HepG2 (cell line): ENCODE data around the gene CD81. TPM values are rescaled to one million over a fixed set of nuclear protein-coding genes. Genes with fewer than 3 reads are reported as not detected.
A peak's percentile ranks its signal among the peaks of the same experiment; 100 is the strongest.

Experiments
- PCBP1 ChIP-seq: fragments of 200-400 bp; formaldehyde crosslinking; IDR thresholded peaks from 2 replicates; pipeline ENCODE4 v1.6.1; 2017; ENCODE audit warnings: mild to moderate bottlenecking, low read depth, low read length, borderline replicate concordance
- POGZ ChIP-seq: sonication (generic); formaldehyde crosslinking; IDR thresholded peaks from 2 replicates; pipeline ENCODE4 v1.4.0; 2020; ENCODE audit warnings: mild to moderate bottlenecking, missing genetic modification reagents
- PRPF4 ChIP-seq: fragments of 200-400 bp; formaldehyde crosslinking; IDR thresholded peaks from 2 replicates; pipeline ENCODE4 v1.6.1; 2016; ENCODE audit warnings: low read length, low read depth; ENCODE audit not compliant: poor library complexity, severe bottlenecking
- SRF ChIP-seq: IDR thresholded peaks from 2 replicates; pipeline ENCODE4 v1.6.1; 2011; ENCODE audit warnings: mild to moderate bottlenecking, low read depth, low read length, moderate library complexity
- SSRP1 ChIP-seq: IDR thresholded peaks from 2 replicates; pipeline ENCODE4 v1.6.1; 2016; ENCODE audit warnings: control low read depth
- YY1 ChIP-seq: IDR thresholded peaks from 2 replicates; pipeline ENCODE4 v1.6.1; 2011; ENCODE audit warnings: low read length, low read depth, moderate library complexity, mild to moderate bottlenecking; ENCODE audit not compliant: insufficient read depth, insufficient replicate concordance
- ZNF572 ChIP-seq: sonication (generic); formaldehyde crosslinking; IDR thresholded peaks from 2 replicates; pipeline ENCODE4 v1.5.1; 2020; ENCODE audit warnings: mild to moderate bottlenecking, missing genetic modification reagents
- ZNF607 ChIP-seq: sonication (generic); formaldehyde crosslinking; IDR thresholded peaks from 2 replicates; pipeline ENCODE4 v1.5.1; 2020; ENCODE audit warnings: missing genetic modification reagents, mild to moderate bottlenecking, borderline replicate concordance
- ZNF7 ChIP-seq: IDR thresholded peaks from 2 replicates; pipeline ENCODE4 v1.6.1; 2016; ENCODE audit warnings: missing biosample characterization, missing genetic modification reagents
- ZSCAN20 ChIP-seq: sonication (generic); formaldehyde crosslinking; IDR thresholded peaks from 2 replicates; pipeline ENCODE4 v1.4.0; 2020; ENCODE audit warnings: missing genetic modification reagents, mild to moderate bottlenecking, borderline replicate concordance
- polyA plus RNA-seq, 8 experiments: library from polyadenylated mRNA; depleted of rRNA in 3 of 8; stranded (reverse) in 7 of 8; unstranded in 1 of 8; fragments of >200 nt; fragmentation: Illumina TruSeq in 4 of 8; extraction: Trizol in 4 of 8; gene quantifications; 2 replicates each; pipeline versions ENCODE4 v1.2.1 to v1.2.3, GENCODE V29; 2011 to 2016; ENCODE audit warnings: low read depth in 4 of 8, missing spikeins in 1 of 8, mixed read lengths in 1 of 8; ENCODE audit not compliant: insufficient read depth in 1 of 8
- total RNA-seq, 5 experiments: library from RNA; depleted of rRNA; stranded (reverse); fragments of >200 nt; fragmentation: Illumina TruSeq; extraction: Trizol; gene quantifications; 2 replicates each; pipeline ENCODE4 v1.2.3, GENCODE V29; 2016; ENCODE audit warnings: low read depth in 1 of 5
- TF ChIP-seq, protein P1 (sequence below): sonication (generic); formaldehyde crosslinking; conservative IDR thresholded peaks from 2 replicates; pipeline ENCODE4 v1.8.0; 2022; ENCODE audit warnings: low read depth, missing genetic modification reagents
- TF ChIP-seq, protein P2 (sequence below): sonication (generic); formaldehyde crosslinking; IDR thresholded peaks from 2 replicates; pipeline ENCODE4 v1.4.0; 2020; ENCODE audit warnings: missing genetic modification reagents
- TF ChIP-seq, protein P3 (sequence below): sonication (generic); formaldehyde crosslinking; IDR thresholded peaks from 2 replicates; pipeline ENCODE4 v1.5.0; 2020; ENCODE audit warnings: missing genetic modification reagents
- TF ChIP-seq, protein P4 (sequence below): IDR thresholded peaks from 2 replicates; pipeline ENCODE4 v1.6.1; 2018; ENCODE audit warnings: missing genetic modification reagents
- TF ChIP-seq, protein P5 (sequence below): sonication (generic); formaldehyde crosslinking; IDR thresholded peaks from 2 replicates; pipeline ENCODE4 v1.4.0; 2020; ENCODE audit warnings: missing genetic modification reagents
- TF ChIP-seq, protein P6 (sequence below): sonication (generic); formaldehyde crosslinking; IDR thresholded peaks from 2 replicates; pipeline ENCODE4 v1.9.0; 2021; ENCODE audit warnings: missing genetic modification reagents, mild to moderate bottlenecking, borderline replicate concordance
- TF ChIP-seq, protein P7 (sequence below): IDR thresholded peaks from 2 replicates; pipeline ENCODE4 v1.6.1; 2016; ENCODE audit warnings: missing compliant biosample characterization, missing genetic modification reagents, borderline replicate concordance
- TF ChIP-seq, protein P8 (sequence below): sonication (generic); formaldehyde crosslinking; IDR thresholded peaks from 2 replicates; pipeline ENCODE4 v1.5.1; 2020; ENCODE audit warnings: mild to moderate bottlenecking, missing genetic modification reagents, borderline replicate concordance

CD81 gene
- total and polyA plus RNA-seq, 2 of the 13 experiments (the other 11 are each of a cell fraction or from before 2014, with no cell fraction given), result not detected

DNA sequence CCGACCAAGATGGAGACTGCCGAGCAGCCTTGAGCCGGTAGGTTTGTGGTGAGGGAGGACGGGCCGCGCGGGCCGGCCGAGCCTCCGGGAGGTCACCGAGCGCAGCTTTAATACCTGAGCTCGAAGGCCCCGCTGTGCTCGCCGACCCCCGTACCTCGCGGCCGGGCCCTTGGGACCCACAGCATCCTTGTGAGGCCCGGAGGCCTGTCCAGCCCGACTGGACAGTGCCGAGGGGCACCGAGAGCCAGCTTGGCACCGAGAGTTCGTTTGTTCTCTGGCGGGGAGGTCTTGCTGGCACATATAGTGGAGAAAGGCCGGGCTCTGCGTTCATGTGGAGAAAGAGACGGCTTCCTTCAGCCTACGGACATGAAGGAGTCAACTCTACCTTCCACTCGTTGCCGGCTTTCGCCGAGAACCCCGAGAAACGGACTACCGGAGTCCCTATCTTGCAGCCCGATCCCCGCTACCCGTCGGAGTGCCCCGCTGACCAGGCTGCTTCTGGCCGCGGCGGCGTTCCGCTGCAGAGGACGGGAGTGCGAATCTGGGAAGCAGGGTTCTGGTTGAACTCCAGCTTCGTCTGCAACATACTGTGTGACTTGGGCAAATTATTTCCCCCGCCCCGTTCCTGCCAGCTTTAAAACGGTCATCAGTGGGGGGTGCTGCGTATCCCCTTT is 23.8 kb downstream of the CD81 start (continued):
- no peak for TF ChIP-seq POGZ
- TF ChIP-seq SSRP1, result no peak
- TF ChIP-seq, protein P1, sequence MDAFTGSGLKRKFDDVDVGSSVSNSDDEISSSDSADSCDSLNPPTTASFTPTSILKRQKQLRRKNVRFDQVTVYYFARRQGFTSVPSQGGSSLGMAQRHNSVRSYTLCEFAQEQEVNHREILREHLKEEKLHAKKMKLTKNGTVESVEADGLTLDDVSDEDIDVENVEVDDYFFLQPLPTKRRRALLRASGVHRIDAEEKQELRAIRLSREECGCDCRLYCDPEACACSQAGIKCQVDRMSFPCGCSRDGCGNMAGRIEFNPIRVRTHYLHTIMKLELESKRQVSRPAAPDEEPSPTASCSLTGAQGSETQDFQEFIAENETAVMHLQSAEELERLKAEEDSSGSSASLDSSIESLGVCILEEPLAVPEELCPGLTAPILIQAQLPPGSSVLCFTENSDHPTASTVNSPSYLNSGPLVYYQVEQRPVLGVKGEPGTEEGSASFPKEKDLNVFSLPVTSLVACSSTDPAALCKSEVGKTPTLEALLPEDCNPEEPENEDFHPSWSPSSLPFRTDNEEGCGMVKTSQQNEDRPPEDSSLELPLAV (CRISPR knock-in tag), result no peak
- TF ChIP-seq ZNF572, result no peak
- TF ChIP-seq, protein P2, sequence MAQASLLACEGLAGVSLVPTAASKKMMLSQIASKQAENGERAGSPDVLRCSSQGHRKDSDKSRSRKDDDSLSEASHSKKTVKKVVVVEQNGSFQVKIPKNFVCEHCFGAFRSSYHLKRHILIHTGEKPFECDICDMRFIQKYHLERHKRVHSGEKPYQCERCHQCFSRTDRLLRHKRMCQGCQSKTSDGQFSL (CRISPR knock-in tag), result no peak
- TF ChIP-seq, protein P3, sequence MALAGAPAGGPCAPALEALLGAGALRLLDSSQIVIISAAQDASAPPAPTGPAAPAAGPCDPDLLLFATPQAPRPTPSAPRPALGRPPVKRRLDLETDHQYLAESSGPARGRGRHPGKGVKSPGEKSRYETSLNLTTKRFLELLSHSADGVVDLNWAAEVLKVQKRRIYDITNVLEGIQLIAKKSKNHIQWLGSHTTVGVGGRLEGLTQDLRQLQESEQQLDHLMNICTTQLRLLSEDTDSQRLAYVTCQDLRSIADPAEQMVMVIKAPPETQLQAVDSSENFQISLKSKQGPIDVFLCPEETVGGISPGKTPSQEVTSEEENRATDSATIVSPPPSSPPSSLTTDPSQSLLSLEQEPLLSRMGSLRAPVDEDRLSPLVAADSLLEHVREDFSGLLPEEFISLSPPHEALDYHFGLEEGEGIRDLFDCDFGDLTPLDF (CRISPR knock-in tag), result no peak
- 0 out of 2 replicates have a peak, but pooled peaks have one; percentile 78 for TF ChIP-seq ZSCAN20
- no peak for TF ChIP-seq PRPF4
- no peak for TF ChIP-seq PCBP1
- no peak for TF ChIP-seq SRF
- TF ChIP-seq, protein P4, sequence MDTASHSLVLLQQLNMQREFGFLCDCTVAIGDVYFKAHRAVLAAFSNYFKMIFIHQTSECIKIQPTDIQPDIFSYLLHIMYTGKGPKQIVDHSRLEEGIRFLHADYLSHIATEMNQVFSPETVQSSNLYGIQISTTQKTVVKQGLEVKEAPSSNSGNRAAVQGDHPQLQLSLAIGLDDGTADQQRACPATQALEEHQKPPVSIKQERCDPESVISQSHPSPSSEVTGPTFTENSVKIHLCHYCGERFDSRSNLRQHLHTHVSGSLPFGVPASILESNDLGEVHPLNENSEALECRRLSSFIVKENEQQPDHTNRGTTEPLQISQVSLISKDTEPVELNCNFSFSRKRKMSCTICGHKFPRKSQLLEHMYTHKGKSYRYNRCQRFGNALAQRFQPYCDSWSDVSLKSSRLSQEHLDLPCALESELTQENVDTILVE, result no peak
- no peak for TF ChIP-seq ZNF7
- TF ChIP-seq, protein P5, sequence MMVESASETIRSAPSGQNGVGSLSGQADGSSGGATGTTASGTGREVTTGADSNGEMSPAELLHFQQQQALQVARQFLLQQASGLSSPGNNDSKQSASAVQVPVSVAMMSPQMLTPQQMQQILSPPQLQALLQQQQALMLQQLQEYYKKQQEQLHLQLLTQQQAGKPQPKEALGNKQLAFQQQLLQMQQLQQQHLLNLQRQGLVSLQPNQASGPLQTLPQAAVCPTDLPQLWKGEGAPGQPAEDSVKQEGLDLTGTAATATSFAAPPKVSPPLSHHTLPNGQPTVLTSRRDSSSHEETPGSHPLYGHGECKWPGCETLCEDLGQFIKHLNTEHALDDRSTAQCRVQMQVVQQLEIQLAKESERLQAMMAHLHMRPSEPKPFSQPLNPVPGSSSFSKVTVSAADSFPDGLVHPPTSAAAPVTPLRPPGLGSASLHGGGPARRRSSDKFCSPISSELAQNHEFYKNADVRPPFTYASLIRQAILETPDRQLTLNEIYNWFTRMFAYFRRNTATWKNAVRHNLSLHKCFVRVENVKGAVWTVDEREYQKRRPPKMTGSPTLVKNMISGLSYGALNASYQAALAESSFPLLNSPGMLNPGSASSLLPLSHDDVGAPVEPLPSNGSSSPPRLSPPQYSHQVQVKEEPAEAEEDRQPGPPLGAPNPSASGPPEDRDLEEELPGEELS (CRISPR knock-in tag), result no peak
- no peak for TF ChIP-seq YY1
- TF ChIP-seq, protein P6, sequence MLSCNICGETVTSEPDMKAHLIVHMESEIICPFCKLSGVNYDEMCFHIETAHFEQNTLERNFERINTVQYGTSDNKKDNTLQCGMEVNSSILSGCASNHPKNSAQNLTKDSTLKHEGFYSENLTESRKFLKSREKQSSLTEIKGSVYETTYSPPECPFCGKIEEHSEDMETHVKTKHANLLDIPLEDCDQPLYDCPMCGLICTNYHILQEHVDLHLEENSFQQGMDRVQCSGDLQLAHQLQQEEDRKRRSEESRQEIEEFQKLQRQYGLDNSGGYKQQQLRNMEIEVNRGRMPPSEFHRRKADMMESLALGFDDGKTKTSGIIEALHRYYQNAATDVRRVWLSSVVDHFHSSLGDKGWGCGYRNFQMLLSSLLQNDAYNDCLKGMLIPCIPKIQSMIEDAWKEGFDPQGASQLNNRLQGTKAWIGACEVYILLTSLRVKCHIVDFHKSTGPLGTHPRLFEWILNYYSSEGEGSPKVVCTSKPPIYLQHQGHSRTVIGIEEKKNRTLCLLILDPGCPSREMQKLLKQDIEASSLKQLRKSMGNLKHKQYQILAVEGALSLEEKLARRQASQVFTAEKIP (CRISPR knock-in tag), result no peak
- TF ChIP-seq ZNF607 (CRISPR knock-in tag), result no peak; the same call in 1 of the 2 replicates
- TF ChIP-seq, protein P7, sequence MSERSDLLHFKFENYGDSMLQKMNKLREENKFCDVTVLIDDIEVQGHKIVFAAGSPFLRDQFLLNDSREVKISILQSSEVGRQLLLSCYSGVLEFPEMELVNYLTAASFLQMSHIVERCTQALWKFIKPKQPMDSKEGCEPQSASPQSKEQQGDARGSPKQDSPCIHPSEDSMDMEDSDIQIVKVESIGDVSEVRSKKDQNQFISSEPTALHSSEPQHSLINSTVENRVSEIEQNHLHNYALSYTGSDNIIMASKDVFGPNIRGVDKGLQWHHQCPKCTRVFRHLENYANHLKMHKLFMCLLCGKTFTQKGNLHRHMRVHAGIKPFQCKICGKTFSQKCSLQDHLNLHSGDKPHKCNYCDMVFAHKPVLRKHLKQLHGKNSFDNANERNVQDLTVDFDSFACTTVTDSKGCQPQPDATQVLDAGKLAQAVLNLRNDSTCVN (CRISPR knock-in tag), result no peak
- TF ChIP-seq, protein P8, sequence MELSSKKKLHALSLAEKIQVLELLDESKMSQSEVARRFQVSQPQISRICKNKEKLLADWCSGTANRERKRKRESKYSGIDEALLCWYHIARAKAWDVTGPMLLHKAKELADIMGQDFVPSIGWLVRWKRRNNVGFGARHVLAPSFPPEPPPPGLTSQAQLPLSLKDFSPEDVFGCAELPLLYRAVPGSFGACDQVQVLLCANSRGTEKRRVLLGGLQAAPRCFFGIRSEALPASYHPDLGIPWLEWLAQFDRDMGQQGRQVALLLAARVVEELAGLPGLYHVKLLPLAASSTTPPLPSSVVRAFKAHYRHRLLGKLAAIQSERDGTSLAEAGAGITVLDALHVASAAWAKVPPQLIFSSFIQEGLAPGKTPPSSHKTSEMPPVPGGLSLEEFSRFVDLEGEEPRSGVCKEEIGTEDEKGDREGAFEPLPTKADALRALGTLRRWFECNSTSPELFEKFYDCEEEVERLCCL (CRISPR knock-in tag), result no peak
